Brain microvascular endothelial cell (primary cell): ENCODE results near the gene HTATSF1.

Source experiments
- DNase-seq: peaks from one replicate; pipeline ENCODE4 v3.0.0-alpha.2; 2020
- H3K27ac ChIP-seq: fragments of 250-450 bp; sonication (Bioruptor Pico); 2 replicates; pipeline ENCODE4 v1.5.1; 2020; ENCODE audit warnings: mild to moderate bottlenecking, moderate library complexity
- H3K27me3 ChIP-seq: fragments of 250-450 bp; sonication (Bioruptor Pico); replicated peaks from 2 replicates; pipeline ENCODE4 v1.5.1; 2020; ENCODE audit warnings: mild to moderate bottlenecking
- H3K36me3 ChIP-seq: fragments of 250-450 bp; sonication (Bioruptor Pico); replicated peaks from 2 replicates; pipeline ENCODE4 v1.5.1; 2020; ENCODE audit warnings: mild to moderate bottlenecking
- H3K4me3 ChIP-seq: 2 replicates; pipeline ENCODE4 v1.5.1; 2011; ENCODE audit warnings: low read depth, mild to moderate bottlenecking, control low read depth, low read length, moderate library complexity
- in situ Hi-C: cut with HindIII; loops from 2 replicates; pipeline ENCODE4 v1.10.0; 2017; ENCODE audit warnings: low sequenced_read_pairs, low pct_ligation_motif_present
- TF ChIP-seq, protein P1 (sequence below): IDR thresholded peaks from 2 replicates; pipeline ENCODE4 v1.5.1; 2011; ENCODE audit warnings: low read depth, mild to moderate bottlenecking, moderate library complexity, low read length, control low read depth, inconsistent platforms; ENCODE audit errors: missing control alignments

HTATSF1 gene

DNA sequence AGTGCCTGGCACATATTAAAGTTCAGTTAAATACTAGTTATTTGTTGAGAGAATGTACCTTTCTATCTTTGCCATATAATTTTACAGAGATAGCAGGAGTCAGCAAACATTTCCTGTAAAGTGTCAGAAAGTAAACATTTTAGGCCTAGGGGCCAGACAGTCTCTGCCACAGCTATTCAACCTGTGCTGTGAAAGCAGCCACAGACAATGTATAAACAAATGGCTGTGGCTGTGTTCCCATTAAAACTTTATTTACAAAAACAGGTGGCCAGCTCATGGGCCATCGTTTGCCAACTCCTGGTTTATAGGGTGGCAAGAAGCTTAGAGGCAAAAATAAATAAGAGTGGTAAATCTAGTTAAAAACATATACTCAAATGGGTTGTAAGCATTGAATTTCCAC, 43.6 kb upstream of the HTATSF1 start:
- TF ChIP-seq, protein P1, sequence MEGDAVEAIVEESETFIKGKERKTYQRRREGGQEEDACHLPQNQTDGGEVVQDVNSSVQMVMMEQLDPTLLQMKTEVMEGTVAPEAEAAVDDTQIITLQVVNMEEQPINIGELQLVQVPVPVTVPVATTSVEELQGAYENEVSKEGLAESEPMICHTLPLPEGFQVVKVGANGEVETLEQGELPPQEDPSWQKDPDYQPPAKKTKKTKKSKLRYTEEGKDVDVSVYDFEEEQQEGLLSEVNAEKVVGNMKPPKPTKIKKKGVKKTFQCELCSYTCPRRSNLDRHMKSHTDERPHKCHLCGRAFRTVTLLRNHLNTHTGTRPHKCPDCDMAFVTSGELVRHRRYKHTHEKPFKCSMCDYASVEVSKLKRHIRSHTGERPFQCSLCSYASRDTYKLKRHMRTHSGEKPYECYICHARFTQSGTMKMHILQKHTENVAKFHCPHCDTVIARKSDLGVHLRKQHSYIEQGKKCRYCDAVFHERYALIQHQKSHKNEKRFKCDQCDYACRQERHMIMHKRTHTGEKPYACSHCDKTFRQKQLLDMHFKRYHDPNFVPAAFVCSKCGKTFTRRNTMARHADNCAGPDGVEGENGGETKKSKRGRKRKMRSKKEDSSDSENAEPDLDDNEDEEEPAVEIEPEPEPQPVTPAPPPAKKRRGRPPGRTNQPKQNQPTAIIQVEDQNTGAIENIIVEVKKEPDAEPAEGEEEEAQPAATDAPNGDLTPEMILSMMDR: no peak
- DNase-seq: no peak
- no peak overlapping the region for H3K4me3 ChIP-seq
- in situ Hi-C loops: no loop called here
- no peaks in the 10 kb centered on the region for H3K27me3 ChIP-seq
- H3K27ac ChIP-seq: no peak overlapping the region
- H3K36me3 ChIP-seq: no peaks in the 10 kb centered on the region

DNA sequence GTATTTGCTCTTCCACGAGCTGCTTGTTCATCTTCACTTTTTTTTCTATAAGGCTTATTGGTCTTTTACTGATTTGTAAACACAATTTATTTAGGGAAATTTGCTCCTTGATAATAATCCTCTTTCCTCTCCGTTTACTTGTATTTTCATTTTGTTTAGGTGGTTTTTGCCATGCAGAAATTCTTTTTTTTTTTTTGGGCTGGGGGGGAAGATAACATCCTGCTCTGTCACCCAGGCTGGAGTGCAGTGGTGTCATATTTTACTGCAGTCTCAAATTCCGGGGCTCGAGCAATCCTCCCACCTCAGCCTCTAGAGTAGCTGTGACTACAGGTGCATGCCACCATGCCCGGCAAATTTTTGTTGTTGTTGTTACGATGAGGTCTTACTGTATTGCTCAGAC, 41.3 kb upstream of the HTATSF1 start:
- no peak for DNase-seq
- no peak overlapping the region for H3K27ac ChIP-seq
- H3K4me3 ChIP-seq: no peak overlapping the region
- no peaks in the 10 kb centered on the region for H3K36me3 ChIP-seq
- TF ChIP-seq, protein P1: no peak
- in situ Hi-C loops: no loop called here
- H3K27me3 ChIP-seq: no peaks in the 10 kb centered on the region

DNA sequence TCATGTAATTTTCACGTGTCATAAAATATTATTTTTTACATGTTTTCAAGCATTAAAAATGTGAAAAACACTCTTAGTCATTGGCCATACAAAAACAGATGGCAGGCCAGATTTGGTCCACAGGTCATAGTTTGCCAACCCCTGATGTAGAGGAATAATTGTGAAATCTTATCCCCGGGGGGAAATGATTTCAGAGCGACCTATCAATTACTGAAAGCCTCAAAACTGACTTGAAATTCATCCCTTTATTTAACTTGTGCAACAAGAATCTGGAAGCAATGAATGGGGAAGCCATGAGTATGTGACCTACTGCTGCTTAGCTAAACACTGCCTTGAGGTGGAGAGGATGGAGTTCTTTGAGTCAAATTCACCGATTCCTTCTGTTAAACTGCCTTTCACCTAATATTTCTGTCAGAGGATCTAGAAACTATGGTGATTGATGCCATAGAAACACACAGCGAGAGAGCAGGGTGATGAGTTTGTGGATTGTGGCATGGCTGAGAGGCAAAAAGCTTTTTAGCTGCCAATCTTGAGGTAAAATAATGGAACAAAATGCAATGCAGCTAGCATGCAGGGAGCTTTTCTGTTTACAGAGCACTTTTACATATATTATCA, 40.0 kb upstream of the HTATSF1 start:
- Histone ChIP-seq H3K36me3 (no peaks in the 10 kb centered on the region), H3K4me3 (no peak overlapping the region)
- in situ Hi-C loops: no loop called here

DNA sequence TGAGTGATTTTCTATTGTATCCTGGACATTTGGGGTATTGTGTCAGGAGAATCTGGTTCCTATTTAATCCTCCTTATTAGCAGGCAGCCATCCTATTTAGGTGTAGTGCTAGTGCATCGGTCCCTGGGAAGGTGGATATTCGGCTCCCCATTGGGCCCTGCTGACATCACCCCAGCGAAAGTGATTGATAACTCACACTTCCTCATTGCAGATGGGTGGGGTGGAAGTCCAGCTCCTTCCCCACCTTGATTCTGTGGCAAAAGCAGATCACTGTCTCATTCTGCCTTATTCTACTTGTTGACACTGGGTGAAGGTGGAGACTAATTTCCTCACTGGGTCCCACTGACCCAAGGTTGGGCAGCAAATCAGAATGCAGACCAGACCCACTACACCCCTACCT, 32.8 kb upstream of the HTATSF1 start:
- no peak for DNase-seq
- Histone ChIP-seq H3K4me3 (no peak overlapping the region), H3K27ac (no peak overlapping the region), H3K27me3 (no peaks in the 10 kb centered on the region), H3K36me3 (no peaks in the 10 kb centered on the region)
- TF ChIP-seq, protein P1: no peak
- in situ Hi-C loops: no loop called here

More for the DNA sequence above, 40.0 kb upstream of the HTATSF1 start:
- no peaks in the 10 kb centered on the region for H3K27me3 ChIP-seq
- H3K27ac ChIP-seq: no peak overlapping the region
- DNase-seq: no peak
- TF ChIP-seq, protein P1: no peak

DNA sequence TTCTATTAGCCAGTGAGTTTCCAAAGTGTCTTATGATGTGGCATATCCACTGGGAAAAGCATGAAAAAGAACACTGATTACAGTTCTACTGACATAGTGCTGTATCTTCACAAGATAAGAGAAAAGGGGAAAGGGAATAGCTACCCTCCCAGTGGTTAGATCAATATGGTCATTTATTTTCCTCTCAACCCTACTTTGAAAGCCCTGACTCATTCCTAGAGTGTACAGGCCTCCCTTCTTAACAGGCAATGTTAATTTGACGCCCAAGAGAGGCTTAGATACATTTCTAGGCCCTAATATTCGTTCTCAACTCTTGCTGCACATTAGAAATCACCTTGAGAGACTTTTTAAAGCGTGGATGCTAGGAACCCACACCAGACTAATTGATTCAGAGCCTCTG, 30.1 kb upstream of the HTATSF1 start:
- DNase-seq: no peak
- H3K27me3 ChIP-seq: no peaks in the 10 kb centered on the region
- H3K4me3 ChIP-seq: no peak overlapping the region
- in situ Hi-C loops: no loop called here
- TF ChIP-seq, protein P1: no peak
- no peak overlapping the region for H3K27ac ChIP-seq
- H3K36me3 ChIP-seq: no peaks in the 10 kb centered on the region

DNA sequence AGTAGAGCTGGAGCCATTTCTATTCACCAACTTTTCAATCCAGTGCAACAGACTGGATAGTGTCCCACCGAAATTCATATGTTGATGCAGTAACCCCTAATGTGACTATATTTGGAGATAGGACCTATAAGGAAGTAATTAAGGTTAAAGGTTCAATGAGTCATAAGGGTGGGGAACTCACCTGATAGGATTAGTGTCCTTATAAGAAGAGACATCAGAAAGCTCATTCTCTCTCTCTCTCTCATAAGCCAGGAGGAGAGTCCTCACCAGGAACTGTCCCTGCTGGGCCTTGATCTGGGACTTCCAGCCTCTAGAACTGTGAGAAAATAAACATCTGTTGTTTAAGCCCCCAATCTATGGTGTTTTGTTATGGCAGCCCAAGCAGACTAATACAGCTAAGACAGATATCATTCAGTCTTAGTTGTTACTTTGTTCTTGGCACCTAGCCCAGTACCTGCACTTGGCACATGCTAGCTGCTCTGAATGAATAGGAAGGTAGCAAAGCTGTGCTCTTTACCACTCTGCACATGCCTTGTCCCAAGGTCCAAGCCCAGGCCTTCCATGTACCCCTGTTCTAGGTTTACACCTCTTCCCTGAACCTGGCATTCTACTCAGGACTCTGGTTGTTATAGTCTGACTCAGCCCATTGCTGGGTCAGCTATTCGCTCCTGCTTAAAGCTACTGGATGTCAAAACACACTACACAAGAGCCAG, 28.8 kb upstream of the HTATSF1 start:
- Histone ChIP-seq H3K27ac (no peak overlapping the region), H3K4me3 (no peak overlapping the region), H3K36me3 (no peaks in the 10 kb centered on the region), H3K27me3 (no peaks in the 10 kb centered on the region)
- in situ Hi-C loops: no loop called here
- TF ChIP-seq, protein P1: no peak
- DNase-seq: no peak
